Left ventricle myocardium superior (tissue), 1 donor: ENCODE results near the gene BICDL1. TPM values are rescaled to one million over a fixed set of nuclear protein-coding genes. Genes with fewer than 3 reads are reported as not detected.

Experiments
- ATAC-seq: fragments of 200-7000 bp; cut with Tn5 transposase; one replicate; pipeline ENCODE4 v1.9.1; 2020; ENCODE audit warnings: mild to moderate bottlenecking, moderate library complexity
- DNase-seq: peaks from one replicate; pipeline ENCODE4 v3.0.0-alpha.2; 2020
- intact Hi-C: fragments of 100-400 bp; cut with micrococcal nuclease; formaldehyde crosslinking; loops from one replicate; pipeline ENCODE4 v1.11.0; 2022
- total RNA-seq: library from RNA; stranded (reverse); fragmentation: NEBNext Ultra II Directional; extraction: Animal tissue kit (Norgen Biotek cat#: 25700); gene quantifications from one replicate; pipeline ENCODE4 v1.2.1, GENCODE V29; 2021
- donor health status: DM: no; HTN: yes; CAD: no; lungs with severe emphysema.

Gene BICDL1
- total RNA-seq, 1 donor from 2014 or later, result 4.7 TPM

GRCh38 chr12:120069278-120069677, 80.2 kb downstream of the BICDL1 start:
- intact Hi-C loops, result no loop called here
- ATAC-seq, result no peak
- no peak for DNase-seq

- intact Hi-C loops, result no loop called here
- no peak for ATAC-seq
Measured at GRCh38 chr12:120071493-120072020, 82.5 kb downstream of the BICDL1 start.

GRCh38 chr12:120072472-120073249, 83.6 kb downstream of the BICDL1 start:
- ATAC-seq (peak; percentile 42), DNase-seq (no peak)
- intact Hi-C loops, result no loop called here

More at GRCh38 chr12:120071493-120072020, 82.5 kb downstream of the BICDL1 start:
- DNase-seq, result no peak

GRCh38 chr12:120075034-120075616, 86.1 kb downstream of the BICDL1 start:
- intact Hi-C loops, result no loop called here
- DNase-seq (no peak), ATAC-seq (no peak)

GRCh38 chr12:120076651-120077050, 87.6 kb downstream of the BICDL1 start:
- intact Hi-C loops, result no loop called here

GRCh38 chr12:120077260-120077659, 88.2 kb downstream of the BICDL1 start:
- ATAC-seq (no peak), DNase-seq (no peak)
- intact Hi-C loops, result no loop called here

More at GRCh38 chr12:120076651-120077050, 87.6 kb downstream of the BICDL1 start:
- ATAC-seq, result no peak
- DNase-seq, result no peak

- intact Hi-C loops, result no loop called here
- ATAC-seq, result peak; percentile 17
- DNase-seq, result no peak
Measured at GRCh38 chr12:120078868-120079267, 89.8 kb downstream of the BICDL1 start.

GRCh38 chr12:120079411-120080400, 90.7 kb downstream of the BICDL1 start:
- ATAC-seq (peak; percentile 17), DNase-seq (no peak)
- intact Hi-C loops, result no loop called here

GRCh38 chr12:120081641-120082040, 92.6 kb downstream of the BICDL1 start:
- no peak for DNase-seq
- no peak for ATAC-seq
- intact Hi-C loops, result no loop called here

GRCh38 chr12:120085920-120086645, 97.0 kb downstream of the BICDL1 start:
- ATAC-seq (no peak), DNase-seq (no peak)
- intact Hi-C loops, result no loop called here

- ATAC-seq (peak; percentile 97), DNase-seq (peak; percentile 98)
- intact Hi-C loops, result no loop called here
Measured at GRCh38 chr12:120086801-120087621, 98.0 kb downstream of the BICDL1 start.

- intact Hi-C loops, result no loop called here
- no peak for ATAC-seq
- DNase-seq, result no peak
Measured at GRCh38 chr12:120089105-120089504, 100.1 kb downstream of the BICDL1 start.

GRCh38 chr12:120089796-120090195, 100.8 kb downstream of the BICDL1 start:
- DNase-seq (no peak), ATAC-seq (no peak)
- intact Hi-C loops, result no loop called here

- intact Hi-C loops, result no loop called here
- ATAC-seq (no peak), DNase-seq (no peak)
Measured at GRCh38 chr12:120090206-120090605, 101.2 kb downstream of the BICDL1 start.

GRCh38 chr12:120090626-120091295, 101.7 kb downstream of the BICDL1 start:
- no peak for DNase-seq
- intact Hi-C loops, result no loop called here

GRCh38 chr12:120091371-120092090, 102.5 kb downstream of the BICDL1 start:
- ATAC-seq (no peak), DNase-seq (no peak)
- intact Hi-C loops, result no loop called here

More at GRCh38 chr12:120090626-120091295, 101.7 kb downstream of the BICDL1 start:
- ATAC-seq, result no peak
